Measurements from ENCODE around the gene UNK.

GRCh38 chr17:75822800-75823166 lies 38.2 kb downstream of the UNK start:
- no peak for TF ChIP-seq CTCF (IDR thresholded peaks at IDR 0.05; ENCODE audit: insufficient read depth, low read depth, low read length)
- TF ChIP-seq EZH2 (IDR thresholded peaks at IDR 0.05; ENCODE audit: insufficient read depth, low read length), result no peak

All from astrocyte (in vitro differentiated cells and primary cell).